ENCODE results near the gene PSRC1.

The PSRC1 gene

DNA sequence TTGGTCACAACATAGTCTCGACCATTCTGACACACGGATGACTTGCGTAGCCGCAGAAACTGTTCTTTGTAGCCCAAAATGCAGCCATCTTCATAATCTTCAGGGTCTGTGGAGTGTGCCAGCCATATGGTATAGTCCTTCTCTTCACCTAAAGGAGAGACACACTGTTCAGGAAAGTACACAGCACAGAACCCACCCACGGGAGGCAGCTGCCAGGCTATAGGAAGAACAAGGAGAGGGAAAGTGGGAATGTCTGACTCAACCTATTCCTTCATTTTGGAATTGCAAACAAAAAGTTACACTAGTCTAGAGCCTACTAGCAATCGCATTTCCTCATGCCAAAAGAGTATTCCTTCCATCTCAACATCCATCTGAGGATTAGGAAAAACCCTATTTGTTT is 40.0 kb upstream of the PSRC1 start:
- Histone ChIP-seq H3K27me3 (ENCODE audit: insufficient read depth, low read length) (peaks cover 8% of the 10 kb centered on the region; the same call in 1 of the 2 replicates), H3K27ac (ENCODE audit: low read depth, low read length, poor library complexity, severe bottlenecking) (no peak overlapping the region), H3K4me3 (ENCODE audit: low read depth, low read length, poor library complexity, severe bottlenecking) (no peak overlapping the region), H3K4me2 (ENCODE audit: low read length) (no peak overlapping the region), H3K4me1 (ENCODE audit: insufficient read depth, low read length, severe bottlenecking) (no peaks in the 10 kb centered on the region), H4K20me1 (ENCODE audit: insufficient read depth, low read length) (no peaks in the 10 kb centered on the region), H3K9me2 (ENCODE audit: low read depth, low read length) (no peaks in the 10 kb centered on the region), H3K79me2 (ENCODE audit: insufficient read depth, low read length) (no peaks in the 10 kb centered on the region), H3K9ac (ENCODE audit: low read length) (no peak overlapping the region), H2AFZ (ENCODE audit: low read length) (no peak overlapping the region), H3K36me3 (ENCODE audit: insufficient read depth, low read length) (no peaks in the 10 kb centered on the region), H3K9me3 (ENCODE audit: low read length) (no peaks in the 10 kb centered on the region), H3F3A (ENCODE audit: insufficient read depth, low read length) (no peaks in the 10 kb centered on the region)
- no peak for TF ChIP-seq EZH2 (IDR thresholded peaks at IDR 0.05; ENCODE audit: borderline replicate concordance, low read length)
- TF ChIP-seq, protein P1, sequence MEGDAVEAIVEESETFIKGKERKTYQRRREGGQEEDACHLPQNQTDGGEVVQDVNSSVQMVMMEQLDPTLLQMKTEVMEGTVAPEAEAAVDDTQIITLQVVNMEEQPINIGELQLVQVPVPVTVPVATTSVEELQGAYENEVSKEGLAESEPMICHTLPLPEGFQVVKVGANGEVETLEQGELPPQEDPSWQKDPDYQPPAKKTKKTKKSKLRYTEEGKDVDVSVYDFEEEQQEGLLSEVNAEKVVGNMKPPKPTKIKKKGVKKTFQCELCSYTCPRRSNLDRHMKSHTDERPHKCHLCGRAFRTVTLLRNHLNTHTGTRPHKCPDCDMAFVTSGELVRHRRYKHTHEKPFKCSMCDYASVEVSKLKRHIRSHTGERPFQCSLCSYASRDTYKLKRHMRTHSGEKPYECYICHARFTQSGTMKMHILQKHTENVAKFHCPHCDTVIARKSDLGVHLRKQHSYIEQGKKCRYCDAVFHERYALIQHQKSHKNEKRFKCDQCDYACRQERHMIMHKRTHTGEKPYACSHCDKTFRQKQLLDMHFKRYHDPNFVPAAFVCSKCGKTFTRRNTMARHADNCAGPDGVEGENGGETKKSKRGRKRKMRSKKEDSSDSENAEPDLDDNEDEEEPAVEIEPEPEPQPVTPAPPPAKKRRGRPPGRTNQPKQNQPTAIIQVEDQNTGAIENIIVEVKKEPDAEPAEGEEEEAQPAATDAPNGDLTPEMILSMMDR (IDR thresholded peaks at IDR 0.05; ENCODE audit: low read length), result no peak

- H3F3A ChIP-seq (ENCODE audit: insufficient read depth, low read length), result no peaks in the 10 kb centered on the region
- TF ChIP-seq, protein P1 (IDR thresholded peaks at IDR 0.05; ENCODE audit: low read length), result no peak
- no peak for TF ChIP-seq EZH2 (IDR thresholded peaks at IDR 0.05; ENCODE audit: borderline replicate concordance, low read length)
- no peak overlapping the region for H2AFZ ChIP-seq (ENCODE audit: low read length)
- H3K9me3 ChIP-seq (ENCODE audit: low read length), result no peaks in the 10 kb centered on the region
- H3K9ac ChIP-seq (ENCODE audit: low read length), result no peak overlapping the region
- H3K4me1 ChIP-seq (ENCODE audit: insufficient read depth, low read length, severe bottlenecking), result no peaks in the 10 kb centered on the region
- no peaks in the 10 kb centered on the region for H3K9me2 ChIP-seq (ENCODE audit: low read depth, low read length)
- no peaks in the 10 kb centered on the region for H3K36me3 ChIP-seq (ENCODE audit: insufficient read depth, low read length)
- H3K4me3 ChIP-seq (ENCODE audit: low read depth, low read length, poor library complexity, severe bottlenecking), result no peak overlapping the region
- H3K79me2 ChIP-seq (ENCODE audit: insufficient read depth, low read length), result no peaks in the 10 kb centered on the region
- peaks cover 8% of the 10 kb centered on the region; the same call in 1 of the 2 replicates for H3K27me3 ChIP-seq (ENCODE audit: insufficient read depth, low read length)
- no peak overlapping the region for H3K27ac ChIP-seq (ENCODE audit: low read depth, low read length, poor library complexity, severe bottlenecking)
- no peaks in the 10 kb centered on the region for H4K20me1 ChIP-seq (ENCODE audit: insufficient read depth, low read length)
- H3K4me2 ChIP-seq (ENCODE audit: low read length), result no peak overlapping the region
Measured at GRCh38 chr1:109319114-109319513, 36.2 kb upstream of the PSRC1 start.

- H3K36me3 ChIP-seq (ENCODE audit: insufficient read depth, low read length), result no peaks in the 10 kb centered on the region
- H2AFZ ChIP-seq (ENCODE audit: low read length), result no peak overlapping the region
- no peak overlapping the region for H3K9ac ChIP-seq (ENCODE audit: low read length)
- no peaks in the 10 kb centered on the region for H3K4me1 ChIP-seq (ENCODE audit: insufficient read depth, low read length, severe bottlenecking)
- TF ChIP-seq, protein P1 (IDR thresholded peaks at IDR 0.05; ENCODE audit: low read length), result no peak
- TF ChIP-seq EZH2 (IDR thresholded peaks at IDR 0.05; ENCODE audit: borderline replicate concordance, low read length), result no peak
- peaks cover 8% of the 10 kb centered on the region; the same call in 1 of the 2 replicates for H3K27me3 ChIP-seq (ENCODE audit: insufficient read depth, low read length)
- H3K9me2 ChIP-seq (ENCODE audit: low read depth, low read length), result no peaks in the 10 kb centered on the region
- no peaks in the 10 kb centered on the region for H3K79me2 ChIP-seq (ENCODE audit: insufficient read depth, low read length)
- H3K9me3 ChIP-seq (ENCODE audit: low read length), result no peaks in the 10 kb centered on the region
- no peaks in the 10 kb centered on the region for H3F3A ChIP-seq (ENCODE audit: insufficient read depth, low read length)
- no peak overlapping the region for H3K27ac ChIP-seq (ENCODE audit: low read depth, low read length, poor library complexity, severe bottlenecking)
- no peak overlapping the region for H3K4me2 ChIP-seq (ENCODE audit: low read length)
- H4K20me1 ChIP-seq (ENCODE audit: insufficient read depth, low read length), result no peaks in the 10 kb centered on the region
- no peak overlapping the region for H3K4me3 ChIP-seq (ENCODE audit: low read depth, low read length, poor library complexity, severe bottlenecking)
Measured at GRCh38 chr1:109316506-109316905, 33.6 kb upstream of the PSRC1 start.
